IPS-18a (cell line): ENCODE results near the gene KRTAP4-1.
"Not testable (repeated sequence)": the region's sequence is repeated elsewhere in the genome, so short reads cannot be mapped to it uniquely, and the experiment has no call there.

Experiments used
- H3K27ac ChIP-seq: one replicate; pipeline ENCODE4 v1.5.1; 2013; ENCODE audit warnings: low read length
- H3K27me3 ChIP-seq: one replicate; pipeline ENCODE4 v1.6.1; 2013; ENCODE audit warnings: mild to moderate bottlenecking, low read length; ENCODE audit not compliant: control insufficient read depth, insufficient read depth
- H3K36me3 ChIP-seq: one replicate; pipeline ENCODE4 v1.6.1; 2013; ENCODE audit warnings: low read depth, low read length; ENCODE audit not compliant: control insufficient read depth
- H3K4me1 ChIP-seq: one replicate; pipeline ENCODE4 v1.6.1; 2013; ENCODE audit warnings: low read depth, low read length; ENCODE audit not compliant: control insufficient read depth
- H3K4me3 ChIP-seq: one replicate; pipeline ENCODE4 v1.5.1; 2013; ENCODE audit warnings: low read length
- H3K9ac ChIP-seq: one replicate; pipeline ENCODE4 v1.6.1; 2013; ENCODE audit warnings: mild to moderate bottlenecking, low read length, moderate library complexity
- H3K9me3 ChIP-seq: one replicate; pipeline ENCODE4 v1.6.1; 2013; ENCODE audit warnings: low read depth, low read length; ENCODE audit not compliant: control insufficient read depth

KRTAP4-1 gene

GRCh38 chr17:41167561-41167960, 17.1 kb downstream of the KRTAP4-1 start:
- Histone ChIP-seq H3K4me3 (no peak overlapping the region), H3K36me3 (no peaks in the 10 kb centered on the region), H3K27me3 (no peaks in the 10 kb centered on the region), H3K9me3 (no peaks in the 10 kb centered on the region), H3K9ac (no peak overlapping the region), H3K4me1 (no peaks in the 10 kb centered on the region), H3K27ac (no peak overlapping the region)

- H3K4me3 ChIP-seq = no peak overlapping the region
- H3K36me3 ChIP-seq = no peaks in the 10 kb centered on the region
- no peaks in the 10 kb centered on the region for H3K4me1 ChIP-seq
- no peaks in the 10 kb centered on the region for H3K27me3 ChIP-seq
- no peak overlapping the region for H3K27ac ChIP-seq
- no peaks in the 10 kb centered on the region for H3K9me3 ChIP-seq
- H3K9ac ChIP-seq = no peak overlapping the region
Observed at GRCh38 chr17:41163828-41164227, 20.9 kb downstream of the KRTAP4-1 start.

GRCh38 chr17:41160648-41161047, 24.1 kb downstream of the KRTAP4-1 start, which contains the start of gene KRTAP4-4:
Gene KRTAP4-4, minus strand, starts transcription at chr17:41160748. Its CDS starts 57 bp downstream, at chr17:41160691.
- H3K4me3 ChIP-seq = no peak within 1 kb of the TSS
- no peak within 1 kb of the TSS for H3K27ac ChIP-seq
- H3K4me1 ChIP-seq = no peaks in the 10 kb centered on the region
- H3K27me3 ChIP-seq = no peaks in the 10 kb centered on the region
- no peaks in the 10 kb centered on the region for H3K9me3 ChIP-seq
- H3K9ac ChIP-seq = no peak within 1 kb of the TSS
- no peaks in the 10 kb centered on the region for H3K36me3 ChIP-seq

- not testable (repeated sequence) for H3K4me3 ChIP-seq, H3K27me3 ChIP-seq, H3K4me1 ChIP-seq, H3K36me3 ChIP-seq, H3K9me3 ChIP-seq, H3K9ac ChIP-seq, H3K27ac ChIP-seq
Observed at GRCh38 chr17:41160190-41160589, 24.5 kb downstream of the KRTAP4-1 start.

- H3K4me1 ChIP-seq = no peaks in the 10 kb centered on the region
- no peak overlapping the region for H3K4me3 ChIP-seq
- H3K27ac ChIP-seq = no peak overlapping the region
Observed at GRCh38 chr17:41153856-41154255, 30.9 kb downstream of the KRTAP4-1 start.

GRCh38 chr17:41151525-41151924, 33.2 kb downstream of the KRTAP4-1 start:
- no peaks in the 10 kb centered on the region for H3K27me3 ChIP-seq
- no peak overlapping the region for H3K27ac ChIP-seq

More at GRCh38 chr17:41153856-41154255, 30.9 kb downstream of the KRTAP4-1 start:
- Histone ChIP-seq H3K9me3 (no peaks in the 10 kb centered on the region), H3K27me3 (no peaks in the 10 kb centered on the region), H3K9ac (no peak overlapping the region), H3K36me3 (no peaks in the 10 kb centered on the region)

GRCh38 chr17:41150026-41150425, 34.7 kb downstream of the KRTAP4-1 start:
- Histone ChIP-seq H3K9ac (no peak overlapping the region), H3K4me3 (no peak overlapping the region), H3K4me1 (no peaks in the 10 kb centered on the region), H3K27me3 (no peaks in the 10 kb centered on the region), H3K36me3 (no peaks in the 10 kb centered on the region), H3K9me3 (no peaks in the 10 kb centered on the region), H3K27ac (no peak overlapping the region)

More at GRCh38 chr17:41151525-41151924, 33.2 kb downstream of the KRTAP4-1 start:
- Histone ChIP-seq H3K36me3 (no peaks in the 10 kb centered on the region), H3K4me1 (no peaks in the 10 kb centered on the region), H3K9ac (no peak overlapping the region), H3K4me3 (no peak overlapping the region), H3K9me3 (no peaks in the 10 kb centered on the region)

- no peaks in the 10 kb centered on the region for H3K4me1 ChIP-seq
- H3K27me3 ChIP-seq = no peaks in the 10 kb centered on the region
Observed at GRCh38 chr17:41149652-41149985, 35.1 kb downstream of the KRTAP4-1 start, which contains the start of gene KRTAP4-5. Gene KRTAP4-5, minus strand, starts transcription at chr17:41149825. Its CDS starts 58 bp downstream, at chr17:41149767.

GRCh38 chr17:41148971-41149651, 35.6 kb downstream of the KRTAP4-1 start:
- not testable (repeated sequence) for H3K9me3 ChIP-seq, H3K27me3 ChIP-seq, H3K9ac ChIP-seq, H3K4me1 ChIP-seq, H3K36me3 ChIP-seq, H3K4me3 ChIP-seq, H3K27ac ChIP-seq

More at GRCh38 chr17:41149652-41149985, 35.1 kb downstream of the KRTAP4-1 start, which contains the start of gene KRTAP4-5:
- no peaks in the 10 kb centered on the region for H3K36me3 ChIP-seq
- no peaks in the 10 kb centered on the region for H3K9me3 ChIP-seq
- no peak within 1 kb of the TSS for H3K27ac ChIP-seq
- H3K9ac ChIP-seq = no peak within 1 kb of the TSS
- H3K4me3 ChIP-seq = no peak within 1 kb of the TSS

- Histone ChIP-seq H3K27me3 (no peaks in the 10 kb centered on the region), H3K9ac (no peak overlapping the region), H3K9me3 (no peaks in the 10 kb centered on the region), H3K36me3 (no peaks in the 10 kb centered on the region), H3K4me3 (no peak overlapping the region), H3K27ac (no peak overlapping the region), H3K4me1 (no peaks in the 10 kb centered on the region)
Observed at GRCh38 chr17:41147531-41148204, 37.0 kb downstream of the KRTAP4-1 start.

- peaks cover 7% of the 10 kb centered on the region for H3K9me3 ChIP-seq
- no peaks in the 10 kb centered on the region for H3K27me3 ChIP-seq
- H3K9ac ChIP-seq = no peak overlapping the region
- no peak overlapping the region for H3K27ac ChIP-seq
- no peak overlapping the region for H3K4me3 ChIP-seq
- no peaks in the 10 kb centered on the region for H3K4me1 ChIP-seq
- no peaks in the 10 kb centered on the region for H3K36me3 ChIP-seq
Observed at GRCh38 chr17:41145261-41145660, 39.5 kb downstream of the KRTAP4-1 start.

- Histone ChIP-seq H3K36me3 (no peaks in the 10 kb centered on the region), H3K4me3 (no peak overlapping the region), H3K27me3 (no peaks in the 10 kb centered on the region), H3K27ac (no peak overlapping the region), H3K9ac (no peak overlapping the region), H3K4me1 (no peaks in the 10 kb centered on the region), H3K9me3 (peaks cover 7% of the 10 kb centered on the region)
Observed at GRCh38 chr17:41144846-41145245, 39.9 kb downstream of the KRTAP4-1 start.
